Measurements from ENCODE around the gene NVL.
"Not testable (repeated sequence)": the region's sequence is repeated elsewhere in the genome, so short reads cannot be mapped to it uniquely, and the experiment has no call there.

The NVL gene

DNA sequence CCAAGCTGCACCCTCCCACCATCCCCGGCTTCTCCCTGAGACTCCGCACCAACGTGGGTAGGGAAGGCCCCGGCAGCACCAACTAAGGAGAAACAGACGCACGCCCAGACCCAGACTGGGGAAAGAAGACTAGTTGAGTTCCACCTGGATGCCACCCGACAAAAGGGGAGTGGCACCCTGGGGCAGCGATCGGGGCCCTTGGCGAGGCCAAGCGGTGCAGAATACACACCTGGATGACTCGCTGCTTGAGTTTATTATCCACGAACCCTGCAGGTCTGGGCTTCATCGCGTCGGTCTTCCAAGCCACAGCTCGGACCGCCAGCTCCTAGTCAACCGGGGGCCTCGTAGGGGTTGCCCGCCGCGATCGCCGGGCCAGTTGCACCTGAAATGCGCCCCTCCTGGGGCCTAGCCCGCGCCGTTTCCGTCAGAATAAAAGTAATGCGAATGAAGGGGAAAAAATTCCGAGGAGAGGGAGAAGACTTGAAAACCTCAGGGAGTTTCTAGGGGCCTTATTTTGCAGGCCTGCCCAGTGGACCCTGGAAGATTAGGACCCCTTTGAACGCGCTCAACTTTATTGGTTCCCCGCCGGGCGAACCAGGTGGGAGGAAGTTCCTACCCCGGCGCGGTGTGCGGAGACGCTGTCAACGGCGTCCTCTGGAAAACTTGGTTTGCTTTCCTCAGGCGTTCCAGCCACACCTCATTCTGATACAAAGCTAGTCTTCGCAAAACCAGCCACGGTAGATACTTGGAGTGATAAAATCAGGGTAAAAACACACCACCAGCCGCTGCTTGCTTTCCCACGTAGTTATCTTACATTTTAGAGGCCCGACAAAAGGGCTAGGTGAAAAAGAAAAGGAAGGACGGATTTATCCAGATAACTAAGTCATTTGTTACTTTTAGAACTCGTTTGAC lies at the start of gene NVL:
Gene NVL, minus strand, starts transcription at position 331 of the 912 bp plus-strand sequence. Its CDS starts 45 bp downstream, at position 286.
- DNase-seq: peak; percentile 20 to 95 (median 80)

DNA sequence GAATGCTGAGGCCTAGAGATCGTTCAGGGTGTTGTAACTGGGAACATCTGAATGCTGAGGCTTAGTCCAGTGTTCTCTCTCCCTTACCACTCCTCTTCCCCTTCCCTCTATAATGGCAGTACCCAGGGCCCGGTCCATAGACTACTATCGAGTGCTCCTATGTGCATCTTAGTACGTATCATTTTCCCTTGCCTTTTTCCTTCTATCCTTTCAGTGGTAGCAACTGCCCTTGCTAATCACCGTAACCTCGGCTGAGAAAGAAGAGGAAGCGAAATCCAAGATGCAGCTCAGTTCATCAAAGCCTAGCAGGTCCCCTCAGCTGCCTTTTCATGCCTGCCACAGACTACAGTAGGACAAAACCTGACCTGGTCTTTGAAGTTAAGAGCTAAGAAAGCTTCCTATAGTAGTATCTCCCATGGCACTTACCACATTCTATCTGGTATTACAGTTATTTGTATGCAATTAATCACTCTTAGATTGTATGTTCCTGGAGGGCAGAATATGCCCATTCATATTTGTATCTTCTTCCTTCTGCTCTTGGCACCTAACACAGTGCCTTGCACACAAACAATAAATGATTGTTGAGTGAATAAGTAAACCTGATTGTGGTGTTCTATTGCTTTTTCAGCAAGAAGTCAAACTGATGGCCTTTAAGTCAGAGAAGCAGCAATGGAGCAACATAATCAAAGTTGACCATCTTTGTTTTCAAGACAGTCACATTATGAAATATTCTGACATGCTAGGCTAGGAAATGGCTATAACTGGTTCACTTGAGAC lies 49.1 kb upstream of the NVL start:
- no peak for DNase-seq

- DNase-seq: no peak
Observed at GRCh38 chr1:224377676-224378006, 47.7 kb upstream of the NVL start.

- no peak for DNase-seq
Observed at GRCh38 chr1:224375059-224375458, 45.1 kb upstream of the NVL start.

GRCh38 chr1:224373008-224373590 lies 43.1 kb upstream of the NVL start:
- no peak for DNase-seq

DNA sequence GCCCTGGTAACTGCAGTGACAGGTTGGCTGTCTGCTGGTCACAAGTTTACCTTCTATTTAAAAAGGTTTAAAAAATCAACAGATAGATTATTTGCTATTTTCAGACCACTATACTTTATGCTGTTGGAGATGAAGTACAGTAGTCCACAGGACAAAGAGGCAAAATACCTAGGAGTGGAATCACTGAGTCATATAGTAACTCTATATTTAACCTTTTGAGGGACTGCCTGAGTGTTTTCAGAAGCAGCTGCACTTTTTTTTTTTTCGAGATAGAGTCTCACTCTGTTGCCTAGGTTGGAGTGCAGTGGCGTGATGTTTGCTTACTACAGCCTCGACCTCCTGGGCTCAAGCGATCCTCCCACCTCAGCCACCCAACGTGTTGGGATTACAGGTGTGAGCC lies 38.4 kb upstream of the NVL start:
- DNase-seq: no peak

GRCh38 chr1:224359207-224359606 lies 29.2 kb upstream of the NVL start:
- DNase-seq: no peak

DNA sequence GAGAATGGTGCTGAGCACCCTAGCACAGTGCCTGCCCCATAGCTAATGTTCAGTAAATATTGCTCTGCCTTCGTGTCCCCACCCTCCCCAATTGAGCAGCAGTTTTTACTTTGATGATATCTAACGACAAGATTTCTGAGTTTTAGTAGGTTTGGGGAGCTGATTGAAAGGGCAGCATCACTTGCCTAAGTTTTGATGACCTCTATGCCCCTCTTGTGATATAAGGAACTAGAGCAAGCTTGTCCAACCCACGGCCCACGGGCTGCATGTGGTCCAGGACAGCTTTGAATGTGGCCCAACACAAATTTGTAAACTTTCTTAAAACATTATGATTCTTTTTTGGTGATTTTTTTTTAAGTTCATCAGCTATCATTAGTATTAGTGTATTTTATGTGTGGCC lies 28.3 kb upstream of the NVL start:
- DNase-seq: no peak

DNA sequence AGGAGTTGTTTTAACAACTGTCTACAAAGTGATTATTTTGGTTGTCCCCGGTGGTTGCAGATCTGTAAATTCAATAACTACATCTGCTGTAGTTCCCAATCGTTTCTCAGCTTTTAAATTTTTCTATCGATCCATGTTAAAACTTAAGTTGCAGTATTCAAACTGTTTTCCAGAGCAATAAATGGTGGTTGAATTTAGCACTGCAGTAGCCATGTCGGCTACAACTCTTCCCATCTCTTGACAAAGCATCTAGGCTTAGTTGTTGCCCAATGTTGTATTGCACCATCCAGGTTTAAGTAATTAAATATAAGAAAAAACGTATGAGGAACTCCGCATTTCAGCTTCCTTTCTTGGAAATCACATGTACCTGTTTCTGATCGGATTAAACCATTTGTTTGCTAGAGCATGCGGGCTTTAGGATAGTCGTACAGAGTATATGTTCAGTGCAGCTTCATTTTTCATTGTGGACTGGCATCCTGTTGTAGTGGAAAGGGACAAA lies 27.7 kb upstream of the NVL start:
- DNase-seq: no peak

- peak; percentile 44 to 97 (median 84) for DNase-seq
Observed at GRCh38 chr1:224356685-224357625, 27.0 kb upstream of the NVL start, which contains the start of gene CNIH4. TSS of gene CNIH4 (plus strand) at chr1:224356879. CDS start at chr1:224356925, 46 bp downstream.

GRCh38 chr1:224353975-224354925 lies 24.3 kb upstream of the NVL start:
- DNase-seq: no peak

DNA sequence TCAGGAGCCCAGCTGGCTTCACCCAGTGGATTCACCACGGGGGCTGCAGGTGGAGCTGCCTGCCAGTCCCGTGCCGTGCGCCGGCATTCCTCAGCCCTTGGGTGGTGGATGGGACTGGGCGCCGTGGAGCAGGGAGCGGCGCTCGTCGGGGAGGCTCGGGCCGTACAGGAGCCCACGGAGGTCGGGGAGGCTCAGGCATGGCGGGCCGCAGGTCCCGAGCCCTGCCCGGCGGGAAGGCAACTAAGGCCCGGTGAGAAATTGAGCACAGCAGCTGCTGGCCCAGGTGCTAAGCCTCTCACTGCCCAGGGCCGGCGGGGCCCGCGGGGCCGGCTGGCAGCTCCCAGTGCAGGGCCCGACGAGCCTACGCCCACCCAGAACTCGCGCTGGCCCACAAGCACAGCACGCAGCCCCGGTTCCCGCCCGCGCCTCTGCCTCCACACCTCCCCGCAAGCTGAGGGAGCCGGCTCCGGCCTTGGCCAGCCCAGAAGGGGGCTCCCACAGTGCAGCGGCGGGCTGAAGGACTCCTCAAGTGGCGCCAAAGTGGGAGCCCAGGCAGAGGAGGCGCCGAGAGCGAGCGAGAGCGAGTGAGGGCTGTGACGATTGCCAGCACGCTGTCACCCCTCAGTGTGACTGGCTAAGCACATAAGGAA lies 22.6 kb upstream of the NVL start:
- not testable (repeated sequence) for DNase-seq

DNA sequence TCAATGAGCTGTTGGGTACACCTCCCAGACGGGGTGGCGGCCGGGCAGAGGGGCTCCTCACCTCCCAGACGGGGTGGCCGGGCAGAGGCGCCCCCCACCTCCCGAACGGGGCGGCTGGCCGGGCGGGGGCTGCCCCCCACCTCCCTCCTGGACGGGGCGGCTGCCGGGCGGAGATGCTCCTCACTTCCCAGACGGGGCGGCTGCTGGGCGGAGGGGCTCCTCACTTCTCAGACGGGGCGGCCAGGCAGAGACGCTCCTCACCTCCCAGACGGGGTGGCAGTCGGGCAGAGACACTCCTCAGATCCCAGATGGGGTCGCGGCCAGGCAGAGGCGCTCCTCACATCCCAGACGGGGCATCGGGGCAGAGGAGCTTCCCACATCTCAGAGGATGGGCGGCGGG lies 19.7 kb upstream of the NVL start:
- not testable (repeated sequence) for DNase-seq

DNA sequence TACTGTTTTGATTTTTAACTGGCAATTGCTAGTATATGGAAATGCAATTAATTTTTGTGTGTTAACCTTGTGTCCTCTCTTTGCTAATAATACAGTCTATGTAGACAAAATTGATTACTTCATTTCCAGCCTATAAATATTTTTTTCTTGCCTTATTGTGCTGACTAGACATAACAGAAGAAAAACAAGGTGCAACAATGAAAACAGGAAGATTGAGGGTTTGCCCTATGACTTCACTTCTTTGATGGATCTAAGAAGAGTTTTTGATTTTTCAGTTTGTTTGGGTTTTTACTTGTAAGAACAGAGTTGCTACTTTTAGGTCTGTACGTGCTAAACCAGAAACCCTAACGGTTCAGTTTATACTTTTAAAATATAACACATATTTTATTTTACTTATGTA lies 18.2 kb upstream of the NVL start:
- no peak for DNase-seq

GRCh38 chr1:224343679-224344078 lies 13.7 kb upstream of the NVL start:
- DNase-seq: no peak

DNA sequence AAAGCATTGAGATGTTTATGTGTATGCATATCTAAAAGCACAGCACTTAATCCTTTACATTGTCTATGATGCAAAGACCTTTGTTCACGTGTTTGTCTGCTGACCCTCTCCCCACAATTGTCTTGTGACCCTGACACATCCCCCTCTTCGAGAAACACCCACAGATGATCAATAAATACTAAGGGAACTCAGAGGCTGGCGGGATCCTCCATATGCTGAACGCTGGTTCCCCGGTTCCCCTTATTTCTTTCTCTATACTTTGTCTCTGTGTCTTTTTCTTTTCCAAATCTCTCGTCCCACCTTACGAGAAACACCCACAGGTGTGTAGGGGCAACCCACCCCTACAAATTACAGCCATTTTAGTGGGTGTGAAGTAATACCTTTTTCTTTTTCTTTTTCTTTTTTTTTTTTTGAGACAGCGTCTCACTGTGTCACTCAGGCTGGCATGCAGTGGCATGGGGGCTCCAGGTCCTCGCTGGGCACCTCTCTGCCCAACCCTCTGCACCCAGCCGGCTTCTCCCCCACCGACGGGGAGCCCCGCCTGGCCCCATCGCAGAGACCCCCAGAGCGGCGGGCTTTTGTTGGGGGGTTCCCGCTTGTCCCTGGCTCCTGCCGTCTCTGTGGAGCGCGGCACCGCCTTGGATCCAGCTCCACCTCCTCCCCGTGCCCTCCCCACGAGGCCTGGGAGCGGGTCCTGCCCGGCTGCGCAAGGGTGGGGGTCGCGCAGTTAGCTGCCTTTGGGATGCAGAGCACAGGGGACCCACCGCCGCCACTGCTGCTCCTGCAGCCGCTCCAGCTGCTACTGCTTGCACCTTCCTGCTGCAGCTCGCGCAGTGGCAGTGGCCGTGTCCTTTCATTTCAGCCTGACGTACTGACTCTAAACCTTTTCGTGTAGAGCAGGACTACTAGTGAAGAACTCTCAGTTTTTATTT lies 10.7 kb upstream of the NVL start:
- peak in 3 of 56 donors; percentile 1 for DNase-seq

GRCh38 chr1:224339442-224340033 lies 9.6 kb upstream of the NVL start:
- no peak for DNase-seq

Measured in amygdala (tissue), 56 donors.